ENCODE measurements around the gene UCK2.
A peak's percentile ranks its signal among the peaks of the same experiment; 100 is the strongest.

The UCK2 gene

DNA sequence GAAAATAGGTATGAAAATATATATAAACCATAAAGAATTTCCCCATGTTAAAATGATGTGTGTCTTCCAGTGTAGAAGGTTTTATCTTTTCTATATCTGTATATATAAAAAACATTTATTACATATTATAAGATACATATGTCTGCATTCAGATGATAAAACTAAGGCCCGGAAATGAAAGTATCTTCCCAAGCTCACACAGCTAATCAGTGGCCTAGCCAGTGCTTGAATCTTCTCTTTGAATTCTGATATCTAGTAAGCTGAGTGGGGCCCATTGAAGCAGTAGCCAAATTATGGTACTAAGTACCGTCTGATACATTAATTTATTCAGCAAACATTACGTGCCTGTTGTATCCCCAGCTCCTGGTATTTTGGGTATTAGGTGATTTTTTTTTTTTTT lies 28.6 kb downstream of the UCK2 start:
- DNase-seq, result peak; percentile 11

- DNase-seq, result peak; percentile 38
Measured at GRCh38 chr1:165856606-165857005, 29.2 kb downstream of the UCK2 start.

- DNase-seq, result peak; percentile 58
Measured at GRCh38 chr1:165857046-165857801, 29.8 kb downstream of the UCK2 start.

- DNase-seq, result peak; percentile 88
Measured at GRCh38 chr1:165858364-165858823, 31.0 kb downstream of the UCK2 start.

DNA sequence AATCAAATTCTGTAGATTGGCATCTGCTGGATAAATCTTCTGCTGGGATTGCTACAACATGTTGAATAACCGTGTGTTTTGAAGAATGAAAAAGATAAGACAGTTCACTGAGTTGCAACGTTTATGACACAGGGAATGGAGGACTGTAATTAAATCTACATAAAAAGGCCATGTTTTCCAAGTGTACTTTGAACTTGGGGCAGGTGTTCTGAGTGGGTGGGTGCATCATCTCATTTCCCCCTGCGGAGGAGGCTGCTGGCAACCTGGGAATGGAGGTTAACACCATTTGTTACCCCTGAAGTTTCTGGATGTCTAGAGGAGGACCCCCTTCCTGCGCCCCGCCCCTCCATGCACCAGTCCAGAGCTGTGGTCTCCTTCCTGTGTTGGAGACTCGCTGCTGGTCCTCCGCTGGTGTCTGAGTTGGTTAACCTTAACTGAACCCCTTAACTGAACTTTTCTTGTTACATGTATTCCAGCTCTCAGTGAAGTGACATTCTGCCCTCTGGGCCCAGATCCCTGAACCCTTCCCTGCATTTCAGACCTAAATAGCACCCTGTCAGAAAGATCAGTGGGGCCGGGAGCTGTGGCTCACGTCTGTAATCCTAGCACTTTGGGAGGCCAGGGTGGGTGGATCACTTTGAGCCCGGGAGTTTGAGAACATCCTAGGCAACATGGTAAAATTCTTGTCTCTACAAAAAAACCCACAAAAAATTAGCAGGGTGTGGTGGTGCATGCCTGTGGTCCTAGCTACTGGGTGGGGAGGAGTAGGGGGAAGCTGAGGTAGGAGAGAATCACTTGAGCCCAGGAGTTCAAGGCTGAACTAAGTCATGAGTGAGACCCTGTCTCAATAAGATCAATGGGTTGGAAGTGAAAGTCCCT lies 31.8 kb downstream of the UCK2 start:
- no peak for DNase-seq

GRCh38 chr1:165860065-165860464 lies 32.7 kb downstream of the UCK2 start:
- DNase-seq, result no peak

DNA sequence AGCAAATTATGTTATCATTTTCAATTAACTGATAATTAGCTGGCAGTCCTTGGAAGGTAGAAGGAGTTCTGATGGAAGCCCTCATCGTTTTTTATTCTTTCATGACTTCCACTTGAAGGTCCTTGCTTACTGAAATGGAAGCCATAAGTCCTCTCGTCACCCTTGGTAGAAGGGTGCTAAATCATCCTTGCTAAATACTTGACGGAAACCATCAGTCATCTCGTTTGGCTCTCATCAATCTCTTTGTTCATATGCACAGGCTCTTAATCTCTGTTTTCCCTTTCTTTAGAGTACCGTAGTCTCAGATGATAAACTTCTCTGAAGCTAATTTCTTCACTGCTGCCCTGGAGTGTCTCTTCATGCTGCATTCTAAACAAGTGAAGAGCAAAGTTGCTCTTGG lies 34.5 kb downstream of the UCK2 start:
- no peak for DNase-seq

DNA sequence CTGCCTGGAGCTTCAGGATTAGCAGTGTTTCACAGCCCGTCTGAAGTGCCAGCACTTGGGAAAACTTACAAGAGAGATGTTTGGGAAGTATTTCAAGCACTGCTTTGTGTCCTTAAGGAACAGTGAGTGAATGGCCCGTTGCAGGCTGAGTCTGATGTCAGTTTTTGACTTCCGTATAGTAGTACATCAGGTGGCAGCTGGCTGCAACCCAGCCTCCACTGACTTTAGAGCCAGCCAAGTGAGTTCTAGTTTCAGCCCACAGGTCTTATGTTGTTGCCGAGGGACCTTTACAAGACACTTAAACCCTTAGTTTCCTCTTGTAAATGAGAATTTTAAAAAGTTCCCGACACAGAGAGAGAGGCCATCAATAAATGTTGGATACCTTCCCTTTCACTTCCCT lies 35.0 kb downstream of the UCK2 start:
- no peak for DNase-seq

DNA sequence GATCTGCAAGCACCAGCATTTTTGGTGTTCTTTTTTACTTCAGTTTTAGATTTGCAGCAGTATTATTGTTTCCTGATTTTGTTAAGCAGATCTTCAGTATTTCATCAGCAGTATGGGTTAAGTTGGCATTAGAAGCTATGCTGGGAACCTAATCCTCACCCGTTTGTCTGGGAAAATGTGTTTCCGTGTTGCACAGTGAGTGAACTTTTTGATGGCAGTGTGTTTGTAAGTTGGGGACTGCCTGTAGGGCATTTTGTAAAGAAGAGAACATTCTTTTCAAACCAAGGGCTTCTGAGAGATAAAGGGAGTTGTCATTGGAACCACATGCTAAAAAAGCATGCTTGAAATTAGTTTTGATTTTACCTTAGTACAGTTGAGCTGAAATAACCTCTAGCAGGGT lies 35.9 kb downstream of the UCK2 start:
- no peak for DNase-seq

- DNase-seq, result no peak
Measured at GRCh38 chr1:165865633-165866340, 38.4 kb downstream of the UCK2 start.

DNA sequence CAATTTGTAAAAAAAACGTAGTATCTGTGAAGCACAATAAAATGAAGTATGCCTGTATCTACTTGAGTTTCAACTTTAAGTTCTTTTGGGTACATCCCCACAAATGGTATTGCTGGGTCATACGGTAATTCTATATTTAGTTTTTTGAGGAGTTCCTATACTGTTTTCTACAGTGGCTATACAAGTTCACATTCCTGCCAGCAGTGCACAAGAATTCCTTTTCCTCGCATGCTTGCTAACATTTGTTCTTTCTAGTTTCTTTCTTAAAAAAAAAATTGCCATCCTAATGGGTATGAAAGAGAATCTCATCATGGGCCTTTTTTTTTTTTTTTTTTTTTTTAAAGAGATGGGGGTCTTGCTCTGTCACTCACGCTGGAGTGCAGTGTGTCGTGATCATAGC lies 41.9 kb downstream of the UCK2 start:
- no peak for DNase-seq

- DNase-seq, result peak; percentile 68
Measured at GRCh38 chr1:165871311-165872067, 44.1 kb downstream of the UCK2 start.

- no peak for DNase-seq
Measured at GRCh38 chr1:165873481-165873880, 46.1 kb downstream of the UCK2 start.

GRCh38 chr1:165874643-165875042 lies 47.2 kb downstream of the UCK2 start:
- no peak for DNase-seq

DNA sequence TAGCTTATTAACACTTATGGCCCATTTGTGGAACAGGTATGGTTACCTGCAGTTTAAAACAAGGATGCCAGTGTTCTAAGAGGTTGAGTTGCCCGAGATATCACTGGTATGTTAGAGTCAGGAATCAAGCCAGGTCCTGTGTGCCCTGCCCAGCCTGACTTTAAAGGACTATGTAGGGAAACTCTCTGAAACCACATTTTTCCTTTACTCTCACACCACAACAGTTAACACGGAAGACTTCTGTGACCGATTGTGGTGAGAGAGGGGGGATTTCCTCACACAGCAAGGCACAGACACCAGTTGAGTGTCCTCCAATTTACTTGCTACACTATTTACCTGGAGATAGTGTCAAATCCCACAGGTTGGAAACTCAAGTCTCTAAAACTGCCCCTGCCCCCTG lies 47.8 kb downstream of the UCK2 start:
- DNase-seq, result no peak

GRCh38 chr1:165875604-165876003 lies 48.2 kb downstream of the UCK2 start:
- DNase-seq, result no peak

DNA sequence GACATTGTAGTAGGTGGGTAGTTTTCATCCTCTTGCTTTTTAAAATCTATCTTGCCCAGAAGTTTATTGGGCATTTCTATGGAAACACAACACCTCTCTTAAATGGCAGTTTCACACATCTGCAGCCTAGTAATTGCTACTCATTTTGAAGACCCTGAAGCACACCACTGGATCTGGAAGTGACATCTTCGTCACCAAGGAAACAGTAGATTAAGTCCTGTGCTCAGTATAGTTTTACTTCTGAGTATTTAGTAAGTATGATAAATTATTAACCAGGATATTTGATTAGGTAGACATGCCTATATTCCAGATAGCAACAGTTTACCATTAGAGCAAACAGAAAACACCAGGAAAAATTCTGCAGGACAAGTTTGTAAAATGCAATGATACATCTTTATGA lies 48.7 kb downstream of the UCK2 start:
- DNase-seq, result no peak

DNA sequence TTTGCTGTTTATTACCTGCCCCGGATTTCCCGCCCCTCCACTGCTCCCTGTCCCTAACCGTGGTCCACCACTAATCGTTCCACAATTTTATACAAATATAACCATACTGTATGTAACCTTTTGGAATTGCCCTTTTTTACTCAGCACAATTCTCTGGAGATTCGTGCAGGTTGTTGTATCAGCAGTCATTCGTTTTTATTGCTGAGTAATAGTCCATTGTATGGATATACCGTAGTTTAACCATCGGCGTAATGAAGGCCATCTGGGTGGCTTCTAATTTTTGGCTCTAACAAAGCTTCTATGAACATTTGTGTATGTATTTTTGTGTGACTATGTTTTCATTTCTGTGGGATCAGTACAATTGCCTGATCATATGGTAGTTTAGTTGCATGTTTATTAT lies 50.0 kb downstream of the UCK2 start:
- DNase-seq, result no peak

DNA sequence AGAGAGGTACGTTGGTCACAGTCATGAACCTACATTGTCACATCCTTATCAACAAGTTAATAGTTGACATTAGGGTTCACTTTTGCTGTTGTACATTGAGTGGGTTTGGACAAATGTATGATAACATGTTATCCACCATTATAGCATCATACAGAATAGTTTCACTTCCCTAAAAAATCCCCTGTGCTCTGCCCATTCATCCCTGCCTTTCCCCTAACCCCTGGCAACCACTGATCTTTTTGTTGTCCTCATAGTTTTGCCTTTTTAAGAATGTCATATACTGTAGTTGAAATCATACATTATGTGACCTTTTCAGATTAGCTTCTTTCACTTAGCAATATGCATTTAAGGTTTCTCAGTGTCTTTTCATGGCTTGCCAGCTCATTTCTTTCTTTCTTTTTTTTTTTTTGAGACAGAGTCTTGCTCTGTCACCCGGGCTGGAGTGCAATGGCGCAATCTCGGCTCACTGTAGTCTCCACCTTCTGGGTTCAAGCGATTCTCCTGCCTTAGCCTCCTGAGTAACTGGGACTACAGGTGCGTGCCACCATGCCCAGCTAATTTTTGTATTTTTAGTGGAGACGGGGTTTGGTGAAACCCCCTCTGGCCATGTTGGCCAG lies 50.6 kb downstream of the UCK2 start:
- DNase-seq, result no peak

DNA sequence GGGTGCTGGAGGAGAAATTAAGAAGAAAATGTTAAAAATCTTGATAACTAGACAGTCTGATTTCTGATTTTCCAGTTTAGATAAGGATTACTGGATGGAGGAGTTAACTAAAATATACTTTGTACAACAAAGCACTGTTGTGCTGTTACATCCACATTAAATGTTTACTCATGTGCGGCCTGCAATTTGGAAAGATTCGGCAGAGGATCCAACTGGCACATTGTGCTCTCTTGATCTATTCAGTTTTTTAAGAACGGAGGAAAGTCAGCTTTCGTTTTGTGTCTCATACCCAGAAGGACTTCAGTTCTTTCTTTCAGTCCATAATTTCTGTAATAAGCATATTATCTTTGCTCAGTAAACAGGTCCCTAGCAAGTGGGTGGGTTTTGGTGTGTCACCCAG lies 52.5 kb downstream of the UCK2 start:
- no peak for DNase-seq

- DNase-seq, result no peak
Measured at GRCh38 chr1:165880993-165881392, 53.6 kb downstream of the UCK2 start.

DNA sequence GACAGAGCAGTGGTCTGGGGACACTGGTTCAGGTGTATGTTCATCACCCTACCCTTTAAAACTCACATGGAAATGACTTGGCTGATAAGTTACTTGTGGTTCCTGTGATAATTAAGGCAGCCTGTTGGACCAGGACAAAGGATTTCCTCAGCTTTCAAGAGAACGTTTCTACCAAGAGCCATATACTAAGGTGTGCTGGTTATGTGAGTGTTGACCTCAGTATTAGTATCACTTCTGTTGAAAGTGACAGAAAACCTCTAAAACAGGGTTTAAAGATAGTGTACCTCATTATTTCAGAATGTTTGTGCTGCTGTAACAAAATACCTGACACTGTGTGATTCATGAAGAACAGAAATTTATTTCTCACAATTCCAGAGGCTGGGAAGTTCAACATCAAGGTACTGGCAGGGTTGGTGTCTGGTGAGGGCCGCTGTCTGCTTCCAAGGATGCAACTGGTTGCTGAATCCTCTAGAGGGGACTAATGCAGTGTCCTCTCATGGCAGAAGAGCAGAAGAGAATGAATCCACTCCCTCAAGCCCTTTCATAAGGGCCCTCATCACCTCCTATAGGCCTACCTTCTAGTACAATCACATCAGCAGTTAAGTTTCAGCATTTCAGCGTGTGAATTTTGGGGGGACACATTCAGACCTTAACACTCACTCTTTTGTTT lies 54.9 kb downstream of the UCK2 start:
- no peak for DNase-seq

Data from DMS53 (cell line).